Measurements from ENCODE around the gene CHSY1.

GRCh38 chr15:101157721-101158120 is 94.1 kb downstream of the CHSY1 start:
- TF ChIP-seq, protein P1, sequence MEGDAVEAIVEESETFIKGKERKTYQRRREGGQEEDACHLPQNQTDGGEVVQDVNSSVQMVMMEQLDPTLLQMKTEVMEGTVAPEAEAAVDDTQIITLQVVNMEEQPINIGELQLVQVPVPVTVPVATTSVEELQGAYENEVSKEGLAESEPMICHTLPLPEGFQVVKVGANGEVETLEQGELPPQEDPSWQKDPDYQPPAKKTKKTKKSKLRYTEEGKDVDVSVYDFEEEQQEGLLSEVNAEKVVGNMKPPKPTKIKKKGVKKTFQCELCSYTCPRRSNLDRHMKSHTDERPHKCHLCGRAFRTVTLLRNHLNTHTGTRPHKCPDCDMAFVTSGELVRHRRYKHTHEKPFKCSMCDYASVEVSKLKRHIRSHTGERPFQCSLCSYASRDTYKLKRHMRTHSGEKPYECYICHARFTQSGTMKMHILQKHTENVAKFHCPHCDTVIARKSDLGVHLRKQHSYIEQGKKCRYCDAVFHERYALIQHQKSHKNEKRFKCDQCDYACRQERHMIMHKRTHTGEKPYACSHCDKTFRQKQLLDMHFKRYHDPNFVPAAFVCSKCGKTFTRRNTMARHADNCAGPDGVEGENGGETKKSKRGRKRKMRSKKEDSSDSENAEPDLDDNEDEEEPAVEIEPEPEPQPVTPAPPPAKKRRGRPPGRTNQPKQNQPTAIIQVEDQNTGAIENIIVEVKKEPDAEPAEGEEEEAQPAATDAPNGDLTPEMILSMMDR (IDR thresholded peaks at IDR 0.05; ENCODE audit: low read depth, low read length) = no peak
- no peak for TF ChIP-seq EZH2phosphoT487 (IDR thresholded peaks at IDR 0.05; ENCODE audit: low read depth)
